Measurements from ENCODE around the gene MCC. TPM values are rescaled to one million over a fixed set of nuclear protein-coding genes. Genes with fewer than 3 reads are reported as not detected.

The MCC gene
- total RNA-seq, 3 donors from 2014 or later (not counting 1 experiment from before 2014, with no cell fraction given), result 0.68 to 1.8 (median 1.4) TPM

DNA sequence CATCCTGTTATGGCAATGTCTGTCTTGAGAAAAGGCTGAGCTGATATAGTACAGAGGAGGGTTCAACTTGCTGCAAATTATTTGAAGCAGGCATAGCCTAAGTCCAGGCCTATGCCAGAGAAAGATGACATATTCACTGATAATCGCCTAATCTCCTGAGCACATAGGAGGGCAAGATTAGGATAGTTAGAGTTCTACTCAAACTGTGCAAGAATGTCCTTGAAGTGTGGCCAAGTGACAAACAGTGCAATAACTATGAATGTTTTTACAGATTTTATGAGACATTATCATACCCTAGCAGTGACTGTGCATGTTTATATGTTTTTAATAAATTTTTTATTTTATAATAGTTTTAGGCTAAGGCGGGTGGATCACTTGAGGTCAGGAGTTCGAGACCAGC is 149.6 kb downstream of the MCC start:
- no peak overlapping the region for H3K4me3 ChIP-seq (ENCODE audit: low read length)
- H3K27ac ChIP-seq (ENCODE audit: low read length), result no peak overlapping the region
- H3K27ac Mint-ChIP-seq, result no peak overlapping the region
- H3K27me3 Mint-ChIP-seq (ENCODE audit: low read depth in 2 of 2), result peaks cover 2 to 44% of the 10 kb centered on the region in 2 donors
- H3K4me3 Mint-ChIP-seq, result no peak overlapping the region
- ATAC-seq (no peak), DNase-seq (no peak)
- no peaks in the 10 kb centered on the region for H3K4me1 ChIP-seq (ENCODE audit: control insufficient read depth, insufficient read depth, low read length)
- peaks cover 0 to 5% of the 10 kb centered on the region in 2 donors for H3K4me1 Mint-ChIP-seq
- H3K36me3 ChIP-seq (ENCODE audit: control insufficient read depth, insufficient read depth, low read length), result no peaks in the 10 kb centered on the region
- H3K9me3 ChIP-seq (ENCODE audit: control insufficient read depth, insufficient read depth, low read length), result no peaks in the 10 kb centered on the region
- no peaks in the 10 kb centered on the region for H3K36me3 Mint-ChIP-seq
- H3K27me3 ChIP-seq (ENCODE audit: control insufficient read depth, insufficient read depth, low read length), result no peaks in the 10 kb centered on the region
- WGBS (ENCODE audit: insufficient coverage), result 92% methylated on average over 3 of the region's 3 CpGs
- H3K9me3 Mint-ChIP-seq, result no peaks in the 10 kb centered on the region
- no peak for TF ChIP-seq CTCF (IDR thresholded peaks at IDR 0.05)
- intact Hi-C loops (cut with micrococcal nuclease), result no loop called here

DNA sequence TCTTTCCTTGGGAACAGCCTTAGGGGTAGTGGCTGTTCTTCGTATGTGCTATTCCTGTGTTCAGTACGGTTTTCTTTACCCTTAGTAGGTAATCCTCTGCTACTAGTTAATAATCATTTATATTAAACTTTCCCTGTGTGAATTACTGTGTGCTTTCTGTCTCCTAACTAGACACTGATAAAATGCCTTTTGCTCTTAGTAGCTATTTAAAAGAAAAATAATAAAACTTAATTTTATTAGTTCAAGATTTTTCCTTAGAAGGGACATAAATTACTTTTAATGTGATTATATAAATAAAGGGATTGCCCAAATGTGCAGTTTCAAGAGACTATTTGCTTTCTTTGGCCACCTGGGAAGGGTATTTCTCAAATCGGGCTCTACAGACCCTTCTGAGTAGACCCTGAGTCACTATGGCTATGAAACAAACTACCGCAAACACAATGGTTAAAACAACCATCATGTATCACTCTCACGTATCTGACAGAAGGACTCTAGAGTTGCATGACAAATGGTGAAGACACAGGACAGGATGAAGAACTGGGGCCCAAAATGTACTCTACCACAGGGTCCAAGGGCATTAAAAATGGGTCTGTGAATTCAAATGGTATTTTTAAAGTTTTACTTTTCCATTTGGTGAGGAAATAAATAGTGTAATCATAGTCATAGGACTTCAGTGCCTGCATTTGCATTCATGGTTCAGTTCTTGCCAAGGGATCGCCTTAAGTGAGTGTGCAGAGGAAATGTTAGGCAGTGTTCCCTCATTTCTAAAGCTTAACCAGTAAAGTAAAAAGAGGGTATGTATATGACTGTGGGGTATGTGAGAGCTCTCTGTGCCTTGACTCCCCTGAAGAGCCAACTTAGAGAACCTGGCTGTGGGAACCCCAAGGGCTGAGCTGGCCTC is 150.5 kb downstream of the MCC start:
- H3K27me3 ChIP-seq (ENCODE audit: control insufficient read depth, insufficient read depth, low read length), result no peaks in the 10 kb centered on the region
- TF ChIP-seq CTCF (IDR thresholded peaks at IDR 0.05), result no peak
- H3K36me3 ChIP-seq (ENCODE audit: control insufficient read depth, insufficient read depth, low read length), result no peaks in the 10 kb centered on the region
- no peak overlapping the region for H3K27ac ChIP-seq (ENCODE audit: low read length)
- Mint-ChIP-seq H3K9me3 (no peaks in the 10 kb centered on the region), H3K4me1 (peaks cover 0 to 5% of the 10 kb centered on the region in 2 donors), H3K36me3 (no peaks in the 10 kb centered on the region), H3K4me3 (no peak overlapping the region), H3K27ac (no peak overlapping the region), H3K27me3 (ENCODE audit: low read depth in 2 of 2) (peaks cover 2 to 37% of the 10 kb centered on the region in 2 donors)
- intact Hi-C loops (cut with micrococcal nuclease), result no loop called here
- no peaks in the 10 kb centered on the region for H3K9me3 ChIP-seq (ENCODE audit: control insufficient read depth, insufficient read depth, low read length)
- DNase-seq (no peak), ATAC-seq (no peak)
- no peaks in the 10 kb centered on the region for H3K4me1 ChIP-seq (ENCODE audit: control insufficient read depth, insufficient read depth, low read length)
- 79% methylated on average over 5 of the region's 6 CpGs for WGBS (ENCODE audit: insufficient coverage)
- no peak overlapping the region for H3K4me3 ChIP-seq (ENCODE audit: low read length)

- no peak overlapping the region for H3K27ac Mint-ChIP-seq
- H3K36me3 Mint-ChIP-seq, result no peaks in the 10 kb centered on the region
- no peak overlapping the region for H3K27ac ChIP-seq (ENCODE audit: low read length)
- intact Hi-C loops (cut with micrococcal nuclease), result no loop called here
- no peaks in the 10 kb centered on the region for H3K4me1 ChIP-seq (ENCODE audit: control insufficient read depth, insufficient read depth, low read length)
- H3K27me3 Mint-ChIP-seq (ENCODE audit: low read depth in 2 of 2), result peaks cover 2 to 29% of the 10 kb centered on the region in 2 donors
- H3K36me3 ChIP-seq (ENCODE audit: control insufficient read depth, insufficient read depth, low read length), result no peaks in the 10 kb centered on the region
- ATAC-seq, result no peak
- no peak overlapping the region for H3K4me3 Mint-ChIP-seq
- no peak for TF ChIP-seq CTCF (IDR thresholded peaks at IDR 0.05)
- no peaks in the 10 kb centered on the region for H3K9me3 Mint-ChIP-seq
- peaks cover 0 to 5% of the 10 kb centered on the region in 2 donors for H3K4me1 Mint-ChIP-seq
- peak in 1 of 2 donors; percentile 20 for DNase-seq
- no peaks in the 10 kb centered on the region for H3K9me3 ChIP-seq (ENCODE audit: control insufficient read depth, insufficient read depth, low read length)
- H3K27me3 ChIP-seq (ENCODE audit: control insufficient read depth, insufficient read depth, low read length), result no peaks in the 10 kb centered on the region
- H3K4me3 ChIP-seq (ENCODE audit: low read length), result no peak overlapping the region
- 39% methylated on average over 4 of the region's 4 CpGs for WGBS (ENCODE audit: insufficient coverage)
Measured at GRCh38 chr5:113336975-113337374, 151.3 kb downstream of the MCC start.

Data from natural killer cell (primary cell).